Upper lobe of left lung (tissue), 4 donors: ENCODE results near the gene DNAAF8.

Experiments
- CTCF ChIP-seq, 6 experiments: fragments of 450-650 bp in 4 of 6; fragments of 200-600 bp in 2 of 6; sonication (generic) in 2 of 6; IDR thresholded peaks; one replicate each; pipeline ENCODE4 v1.5.1; 2016 to 2019; ENCODE audit warnings: antibody characterized with exemption in 6 of 6
- EP300 ChIP-seq, 4 donors: sonication (generic); formaldehyde crosslinking; IDR thresholded peaks; one replicate each; pipeline ENCODE4 v1.5.1; 2017; ENCODE audit warnings: antibody characterized with exemption in 4 of 4, control low read depth in 2 of 4
- POLR2A ChIP-seq, 4 donors: fragments of 450-650 bp; IDR thresholded peaks; one replicate each; pipeline ENCODE4 v1.5.1; 2016 to 2017; ENCODE audit warnings: antibody characterized with exemption in 4 of 4, mild to moderate bottlenecking in 2 of 4
- POLR2AphosphoS5 ChIP-seq, 2 donors: sonication (generic); formaldehyde crosslinking; IDR thresholded peaks; one replicate each; pipeline ENCODE4 v1.5.1; 2017; ENCODE audit warnings: antibody characterized with exemption in 2 of 2

GRCh38 chr16:4783951-4784336 lies 49.6 kb downstream of the DNAAF8 start:
- TF ChIP-seq POLR2A (IDR thresholded peaks at IDR 0.05) (no peak), CTCF (IDR thresholded peaks at IDR 0.05) (no peak), POLR2AphosphoS5 (IDR thresholded peaks at IDR 0.05) (no peak), EP300 (IDR thresholded peaks at IDR 0.05) (no peak)
